ENCODE data around the gene PLCD4. TPM values are rescaled to one million over a fixed set of nuclear protein-coding genes. Genes with fewer than 3 reads are reported as not detected.

The PLCD4 gene
- polyA plus RNA-seq, 1 of the 3 experiments (the other 2 are of a cell fraction), result 8.5 TPM

DNA sequence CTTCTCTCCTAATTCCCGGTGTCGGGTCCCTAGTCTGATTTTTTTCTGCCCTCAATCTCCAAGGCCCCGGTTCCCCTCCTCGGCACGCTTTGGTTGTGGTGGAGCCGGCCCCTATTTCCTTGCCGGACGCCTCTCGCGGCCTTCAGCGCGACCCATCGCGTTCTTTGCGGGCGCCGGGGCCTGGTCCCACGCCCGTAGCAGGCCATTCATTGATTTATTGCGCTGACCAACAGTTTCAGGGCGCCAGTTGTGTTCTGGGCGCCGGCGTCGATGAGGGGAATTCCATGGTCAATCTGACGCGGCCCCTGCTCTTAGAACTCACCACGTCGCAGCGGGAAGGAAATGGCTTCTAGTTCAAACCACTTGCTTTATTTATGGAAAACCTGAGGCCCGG is 38.7 kb upstream of the PLCD4 start (continued):
- TF ChIP-seq, protein P1, sequence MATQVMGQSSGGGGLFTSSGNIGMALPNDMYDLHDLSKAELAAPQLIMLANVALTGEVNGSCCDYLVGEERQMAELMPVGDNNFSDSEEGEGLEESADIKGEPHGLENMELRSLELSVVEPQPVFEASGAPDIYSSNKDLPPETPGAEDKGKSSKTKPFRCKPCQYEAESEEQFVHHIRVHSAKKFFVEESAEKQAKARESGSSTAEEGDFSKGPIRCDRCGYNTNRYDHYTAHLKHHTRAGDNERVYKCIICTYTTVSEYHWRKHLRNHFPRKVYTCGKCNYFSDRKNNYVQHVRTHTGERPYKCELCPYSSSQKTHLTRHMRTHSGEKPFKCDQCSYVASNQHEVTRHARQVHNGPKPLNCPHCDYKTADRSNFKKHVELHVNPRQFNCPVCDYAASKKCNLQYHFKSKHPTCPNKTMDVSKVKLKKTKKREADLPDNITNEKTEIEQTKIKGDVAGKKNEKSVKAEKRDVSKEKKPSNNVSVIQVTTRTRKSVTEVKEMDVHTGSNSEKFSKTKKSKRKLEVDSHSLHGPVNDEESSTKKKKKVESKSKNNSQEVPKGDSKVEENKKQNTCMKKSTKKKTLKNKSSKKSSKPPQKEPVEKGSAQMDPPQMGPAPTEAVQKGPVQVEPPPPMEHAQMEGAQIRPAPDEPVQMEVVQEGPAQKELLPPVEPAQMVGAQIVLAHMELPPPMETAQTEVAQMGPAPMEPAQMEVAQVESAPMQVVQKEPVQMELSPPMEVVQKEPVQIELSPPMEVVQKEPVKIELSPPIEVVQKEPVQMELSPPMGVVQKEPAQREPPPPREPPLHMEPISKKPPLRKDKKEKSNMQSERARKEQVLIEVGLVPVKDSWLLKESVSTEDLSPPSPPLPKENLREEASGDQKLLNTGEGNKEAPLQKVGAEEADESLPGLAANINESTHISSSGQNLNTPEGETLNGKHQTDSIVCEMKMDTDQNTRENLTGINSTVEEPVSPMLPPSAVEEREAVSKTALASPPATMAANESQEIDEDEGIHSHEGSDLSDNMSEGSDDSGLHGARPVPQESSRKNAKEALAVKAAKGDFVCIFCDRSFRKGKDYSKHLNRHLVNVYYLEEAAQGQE (IDR thresholded peaks at IDR 0.05; ENCODE audit: low read depth, low read length), result 0 out of 2 replicates have a peak, but pooled peaks have one; percentile 11
- TF ChIP-seq NFIC (IDR thresholded peaks at IDR 0.05; ENCODE audit: borderline replicate concordance) (no peak), FOXJ3 (CRISPR knock-in tag; IDR thresholded peaks at IDR 0.05) (no peak), TEAD4 (IDR thresholded peaks at IDR 0.05; ENCODE audit: borderline replicate concordance, insufficient read depth) (no peak), YY1 (IDR thresholded peaks at IDR 0.05; ENCODE audit: low read depth) (0 out of 2 replicates have a peak, but pooled peaks have one; percentile 21)
- TF ChIP-seq, protein P2, sequence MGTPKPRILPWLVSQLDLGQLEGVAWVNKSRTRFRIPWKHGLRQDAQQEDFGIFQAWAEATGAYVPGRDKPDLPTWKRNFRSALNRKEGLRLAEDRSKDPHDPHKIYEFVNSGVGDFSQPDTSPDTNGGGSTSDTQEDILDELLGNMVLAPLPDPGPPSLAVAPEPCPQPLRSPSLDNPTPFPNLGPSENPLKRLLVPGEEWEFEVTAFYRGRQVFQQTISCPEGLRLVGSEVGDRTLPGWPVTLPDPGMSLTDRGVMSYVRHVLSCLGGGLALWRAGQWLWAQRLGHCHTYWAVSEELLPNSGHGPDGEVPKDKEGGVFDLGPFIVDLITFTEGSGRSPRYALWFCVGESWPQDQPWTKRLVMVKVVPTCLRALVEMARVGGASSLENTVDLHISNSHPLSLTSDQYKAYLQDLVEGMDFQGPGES (IDR thresholded peaks at IDR 0.05; ENCODE audit: low read depth, low read length), result no peak

DNA sequence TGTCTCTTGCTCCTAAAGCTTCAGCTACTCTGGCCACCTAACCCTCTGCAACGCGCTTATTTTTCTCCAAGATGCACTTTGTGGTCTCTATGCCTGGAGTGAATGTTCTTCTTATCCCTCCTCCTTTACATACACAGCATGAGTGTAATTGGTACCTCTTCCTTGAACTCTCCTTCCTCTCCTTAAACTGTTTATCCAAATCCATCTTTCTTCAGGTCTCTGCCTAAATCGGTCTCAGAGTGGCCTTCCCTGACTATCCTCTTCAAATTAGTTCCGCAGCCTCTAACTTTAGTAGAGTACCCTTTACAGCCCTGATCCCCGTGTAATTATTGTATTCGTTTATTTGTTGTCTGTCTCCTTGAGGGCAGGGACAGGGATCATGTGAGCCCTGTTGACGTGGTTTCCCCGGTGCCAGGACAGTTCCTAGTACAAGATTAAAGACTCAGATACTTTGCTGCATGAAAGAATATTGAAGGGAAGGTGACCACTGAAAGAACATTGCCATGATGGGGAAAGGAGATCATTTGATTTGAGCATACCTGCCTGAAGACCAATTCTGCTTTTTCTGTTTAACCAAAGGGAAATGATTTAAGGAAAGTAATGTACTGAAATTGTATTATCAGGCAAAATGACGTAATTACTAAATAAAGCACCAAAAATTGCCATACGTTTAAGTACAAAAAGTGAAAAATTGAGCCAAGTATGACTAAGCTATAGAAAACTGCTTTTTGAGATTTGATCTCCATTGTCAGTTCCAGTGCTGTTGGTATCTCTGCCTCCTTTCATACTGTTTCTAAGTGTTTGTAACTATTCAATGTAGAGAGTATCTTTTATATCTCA is 37.8 kb upstream of the PLCD4 start:
- no peaks in the 10 kb centered on the region for H3K9me3 ChIP-seq
- peak; percentile 24 for DNase-seq
- no peaks in the 10 kb centered on the region for H3K9me2 ChIP-seq
- H3K36me3 ChIP-seq (replicated peaks in 1 of 2; ENCODE audit: control insufficient read depth in 1 of 2, insufficient read depth in 2 of 2, low read length in 1 of 2), result peaks cover 16 to 24% of the 10 kb centered on the region in 2 experiments
- peak overlapping the region; percentile 85 to 88 for H3K27ac ChIP-seq (ENCODE audit: low read depth in 2 of 2, low read length in 1 of 2)
- H3K4me3 ChIP-seq (ENCODE audit: low read depth in 2 of 2, low read length in 1 of 2), result peak overlapping the region; percentile 74 to 79
- peak overlapping the region; percentile 82 for H3K4me2 ChIP-seq
- WGBS (ENCODE audit: low lambda C conversion rate), result 2% methylated on average over 10 of the region's 10 CpGs
- TF ChIP-seq, protein P3, sequence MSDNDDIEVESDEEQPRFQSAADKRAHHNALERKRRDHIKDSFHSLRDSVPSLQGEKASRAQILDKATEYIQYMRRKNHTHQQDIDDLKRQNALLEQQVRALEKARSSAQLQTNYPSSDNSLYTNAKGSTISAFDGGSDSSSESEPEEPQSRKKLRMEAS (IDR thresholded peaks at IDR 0.05; ENCODE audit: low read depth), result 0 out of 2 replicates have a peak, but pooled peaks have one; percentile 19
- peak; percentile 39; the same call in 1 of the 2 replicates for TF ChIP-seq MEF2A (IDR thresholded peaks at IDR 0.05; ENCODE audit: borderline replicate concordance, low read depth)
- TF ChIP-seq NFIC (IDR thresholded peaks at IDR 0.05; ENCODE audit: borderline replicate concordance), result peak; percentile 47; the same call in 1 of the 2 replicates
- TF ChIP-seq TCF12 (IDR thresholded peaks at IDR 0.05), result no peak
- TF ChIP-seq, protein P4, sequence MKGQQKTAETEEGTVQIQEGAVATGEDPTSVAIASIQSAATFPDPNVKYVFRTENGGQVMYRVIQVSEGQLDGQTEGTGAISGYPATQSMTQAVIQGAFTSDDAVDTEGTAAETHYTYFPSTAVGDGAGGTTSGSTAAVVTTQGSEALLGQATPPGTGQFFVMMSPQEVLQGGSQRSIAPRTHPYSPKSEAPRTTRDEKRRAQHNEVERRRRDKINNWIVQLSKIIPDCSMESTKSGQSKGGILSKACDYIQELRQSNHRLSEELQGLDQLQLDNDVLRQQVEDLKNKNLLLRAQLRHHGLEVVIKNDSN (IDR thresholded peaks at IDR 0.05; ENCODE audit: borderline replicate concordance, low read depth), result peak; percentile 39; the same call in 1 of the 2 replicates
- peak; percentile 6; the same call in 1 of the 2 replicates for TF ChIP-seq FOSL2 (IDR thresholded peaks at IDR 0.05; ENCODE audit: borderline replicate concordance, low read depth)
- TF ChIP-seq, protein P2 (IDR thresholded peaks at IDR 0.05; ENCODE audit: low read depth, low read length), result no peak
- no peak for TF ChIP-seq RXRA (IDR thresholded peaks at IDR 0.05; ENCODE audit: borderline replicate concordance, low read depth)
- no peak for TF ChIP-seq RAD21 (IDR thresholded peaks at IDR 0.05; ENCODE audit: low read length)
- no peak for TF ChIP-seq NRF1 (IDR thresholded peaks at IDR 0.05; ENCODE audit: low read depth, low read length)
- TF ChIP-seq RFX5 (IDR thresholded peaks at IDR 0.05; ENCODE audit: low read length), result no peak
- TF ChIP-seq JUND (IDR thresholded peaks at IDR 0.05), result peak; percentile 14; the same call in 1 of the 2 replicates
- peaks cover 22% of the 10 kb centered on the region for H3F3A ChIP-seq (replicated peaks; ENCODE audit: insufficient read depth)
- no peaks in the 10 kb centered on the region for H3K27me3 ChIP-seq (ENCODE audit: insufficient read depth)
- H4K20me1 ChIP-seq (ENCODE audit: insufficient read depth), result peaks cover 8% of the 10 kb centered on the region; the same call in 1 of the 2 replicates
- ChIA-PET CTCF (interaction anchor here (1.0 to 1.3 kb wide), 3 partner anchors 38 to 78 kb away, joined by 3 to 4 read pairs (median 4); partner anchors contain the start of gene PLCD4), POLR2A (interaction anchor here (1.1 kb wide), 1 partner anchor 38 kb away, joined by 6 read pairs; the partner anchor contains the start of gene PLCD4)
- peaks cover 5 to 14% of the 10 kb centered on the region in 2 experiments; a peak in 2 of 4 replicates for H3K4me1 ChIP-seq (ENCODE audit: control insufficient read depth in 1 of 2, insufficient read depth in 2 of 2, low read depth in 1 of 2, low read length in 1 of 2)
- no peak overlapping the region; the same call in 1 of the 2 replicates for H2AFZ ChIP-seq (ENCODE audit: low read depth)
- H3K79me2 ChIP-seq (ENCODE audit: insufficient read depth), result peaks cover 97% of the 10 kb centered on the region
- peak overlapping the region; percentile 91 for H3K9ac ChIP-seq

Measured in SK-N-SH (cell line).